ENCODE results near the gene GDF7. TPM values are rescaled to one million over a fixed set of nuclear protein-coding genes. Genes with fewer than 3 reads are reported as not detected.

GDF7 gene
- total RNA-seq, 3 donors from 2014 or later (not counting 1 experiment from before 2014, with no cell fraction given), result 0.02 to 0.10 (median 0.05) TPM

- peak overlapping the region; percentile 81 for H3K4me3 Mint-ChIP-seq
- peaks cover 0 to 6% of the 10 kb centered on the region in 2 donors for H3K4me1 Mint-ChIP-seq
- H3K4me3 ChIP-seq (ENCODE audit: low read length), result peak overlapping the region; percentile 35
- no peak for TF ChIP-seq CTCF (IDR thresholded peaks at IDR 0.05)
- no peaks in the 10 kb centered on the region for H3K36me3 Mint-ChIP-seq
- peaks cover 59% of the 10 kb centered on the region for H3K27me3 ChIP-seq (ENCODE audit: control insufficient read depth, insufficient read depth, low read length)
- no peaks in the 10 kb centered on the region for H3K9me3 ChIP-seq (ENCODE audit: control insufficient read depth, insufficient read depth, low read length)
- H3K36me3 ChIP-seq (ENCODE audit: control insufficient read depth, insufficient read depth, low read length), result no peaks in the 10 kb centered on the region
- DNase-seq (peak in 1 of 2 donors; percentile 34), ATAC-seq (peak in 1 of 3 donors; percentile 2)
- 3% methylated on average over 34 of the region's 34 CpGs for WGBS (ENCODE audit: insufficient coverage)
- no peak overlapping the region for H3K27ac ChIP-seq (ENCODE audit: low read length)
- H3K27me3 Mint-ChIP-seq (ENCODE audit: low read depth in 2 of 2), result peaks cover 54 to 57% of the 10 kb centered on the region in 2 donors
- intact Hi-C loops (cut with micrococcal nuclease), result no loop called here
- H3K9me3 Mint-ChIP-seq, result no peaks in the 10 kb centered on the region
- H3K4me1 ChIP-seq (ENCODE audit: control insufficient read depth, insufficient read depth, low read length), result peaks cover 32% of the 10 kb centered on the region
- no peak overlapping the region for H3K27ac Mint-ChIP-seq
Measured at GRCh38 chr2:20666005-20666303, 990 bp upstream of the GDF7 start.

- Mint-ChIP-seq H3K9me3 (no peaks in the 10 kb centered on the region), H3K36me3 (no peaks in the 10 kb centered on the region), H3K4me1 (peaks cover 0 to 6% of the 10 kb centered on the region in 2 donors), H3K27ac (no peak overlapping the region), H3K27me3 (ENCODE audit: low read depth in 2 of 2) (peaks cover 46 to 56% of the 10 kb centered on the region in 2 donors), H3K4me3 (no peak overlapping the region)
- intact Hi-C loops (cut with micrococcal nuclease), result no loop called here
- Histone ChIP-seq H3K9me3 (ENCODE audit: control insufficient read depth, insufficient read depth, low read length) (no peaks in the 10 kb centered on the region), H3K27me3 (ENCODE audit: control insufficient read depth, insufficient read depth, low read length) (peaks cover 56% of the 10 kb centered on the region), H3K36me3 (ENCODE audit: control insufficient read depth, insufficient read depth, low read length) (no peaks in the 10 kb centered on the region), H3K4me1 (ENCODE audit: control insufficient read depth, insufficient read depth, low read length) (peaks cover 32% of the 10 kb centered on the region), H3K27ac (ENCODE audit: low read length) (no peak overlapping the region), H3K4me3 (ENCODE audit: low read length) (peak overlapping the region; percentile 26)
- WGBS (ENCODE audit: insufficient coverage), result under 1% methylated on average over 62 of the region's 62 CpGs
- no peak for TF ChIP-seq CTCF (IDR thresholded peaks at IDR 0.05)
- no peak for DNase-seq
- ATAC-seq, result peak; percentile 42 to 71 (median 61)
Measured at GRCh38 chr2:20667151-20667530, 197 bp downstream of the GDF7 start.

- Mint-ChIP-seq H3K27me3 (ENCODE audit: low read depth in 2 of 2) (peaks cover 47 to 57% of the 10 kb centered on the region in 2 donors), H3K27ac (no peak overlapping the region), H3K4me1 (peaks cover 0 to 6% of the 10 kb centered on the region in 2 donors), H3K36me3 (no peaks in the 10 kb centered on the region), H3K9me3 (no peaks in the 10 kb centered on the region), H3K4me3 (peak overlapping the region; percentile 66)
- ATAC-seq, result no peak
- H3K9me3 ChIP-seq (ENCODE audit: control insufficient read depth, insufficient read depth, low read length), result no peaks in the 10 kb centered on the region
- no peak for DNase-seq
- no peak overlapping the region for H3K27ac ChIP-seq (ENCODE audit: low read length)
- no peaks in the 10 kb centered on the region for H3K36me3 ChIP-seq (ENCODE audit: control insufficient read depth, insufficient read depth, low read length)
- H3K4me1 ChIP-seq (ENCODE audit: control insufficient read depth, insufficient read depth, low read length), result peaks cover 32% of the 10 kb centered on the region
- TF ChIP-seq CTCF (IDR thresholded peaks at IDR 0.05), result no peak
- 31% methylated on average over 39 of the region's 39 CpGs for WGBS (ENCODE audit: insufficient coverage)
- H3K27me3 ChIP-seq (ENCODE audit: control insufficient read depth, insufficient read depth, low read length), result peaks cover 59% of the 10 kb centered on the region
- H3K4me3 ChIP-seq (ENCODE audit: low read length), result peak overlapping the region; percentile 26
- intact Hi-C loops (cut with micrococcal nuclease), result no loop called here
Measured at GRCh38 chr2:20667531-20668401, 822 bp downstream of the GDF7 start.

All from natural killer cell (primary cell).